GM12872 (cell line): ENCODE data around the gene TRAF6.

Experiments used
- TF ChIP-seq, protein P1 (sequence below): IDR thresholded peaks from 3 replicates; pipeline ENCODE4 v1.5.1; 2011; ENCODE audit warnings: low read depth, mild to moderate bottlenecking, low read length, moderate library complexity; ENCODE audit not compliant: insufficient read depth

The TRAF6 gene

DNA sequence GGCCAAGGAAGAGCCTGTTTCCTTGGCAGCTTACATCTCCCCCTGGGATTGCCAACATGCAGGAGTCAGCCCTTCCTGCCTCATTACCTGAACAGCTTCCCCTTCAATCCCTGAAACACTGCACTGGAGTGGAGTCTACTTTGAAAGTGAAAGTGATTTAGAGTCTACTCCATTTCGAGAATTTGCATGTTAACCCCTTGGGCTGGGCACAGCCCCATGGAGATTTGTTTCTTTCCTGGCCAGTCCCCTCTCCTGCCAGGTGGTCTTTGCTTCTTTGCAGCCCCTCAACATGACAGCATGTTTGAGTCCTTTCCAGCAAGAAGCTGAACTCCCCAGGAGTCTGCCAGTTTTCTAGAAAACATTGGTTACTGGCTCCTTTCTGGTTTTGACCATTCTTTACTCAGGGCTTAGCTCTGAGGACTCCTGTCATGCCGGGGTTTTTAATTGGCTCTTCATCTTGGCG is 59.9 kb downstream of the TRAF6 start:
- TF ChIP-seq, protein P1, sequence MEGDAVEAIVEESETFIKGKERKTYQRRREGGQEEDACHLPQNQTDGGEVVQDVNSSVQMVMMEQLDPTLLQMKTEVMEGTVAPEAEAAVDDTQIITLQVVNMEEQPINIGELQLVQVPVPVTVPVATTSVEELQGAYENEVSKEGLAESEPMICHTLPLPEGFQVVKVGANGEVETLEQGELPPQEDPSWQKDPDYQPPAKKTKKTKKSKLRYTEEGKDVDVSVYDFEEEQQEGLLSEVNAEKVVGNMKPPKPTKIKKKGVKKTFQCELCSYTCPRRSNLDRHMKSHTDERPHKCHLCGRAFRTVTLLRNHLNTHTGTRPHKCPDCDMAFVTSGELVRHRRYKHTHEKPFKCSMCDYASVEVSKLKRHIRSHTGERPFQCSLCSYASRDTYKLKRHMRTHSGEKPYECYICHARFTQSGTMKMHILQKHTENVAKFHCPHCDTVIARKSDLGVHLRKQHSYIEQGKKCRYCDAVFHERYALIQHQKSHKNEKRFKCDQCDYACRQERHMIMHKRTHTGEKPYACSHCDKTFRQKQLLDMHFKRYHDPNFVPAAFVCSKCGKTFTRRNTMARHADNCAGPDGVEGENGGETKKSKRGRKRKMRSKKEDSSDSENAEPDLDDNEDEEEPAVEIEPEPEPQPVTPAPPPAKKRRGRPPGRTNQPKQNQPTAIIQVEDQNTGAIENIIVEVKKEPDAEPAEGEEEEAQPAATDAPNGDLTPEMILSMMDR, result no peak

DNA sequence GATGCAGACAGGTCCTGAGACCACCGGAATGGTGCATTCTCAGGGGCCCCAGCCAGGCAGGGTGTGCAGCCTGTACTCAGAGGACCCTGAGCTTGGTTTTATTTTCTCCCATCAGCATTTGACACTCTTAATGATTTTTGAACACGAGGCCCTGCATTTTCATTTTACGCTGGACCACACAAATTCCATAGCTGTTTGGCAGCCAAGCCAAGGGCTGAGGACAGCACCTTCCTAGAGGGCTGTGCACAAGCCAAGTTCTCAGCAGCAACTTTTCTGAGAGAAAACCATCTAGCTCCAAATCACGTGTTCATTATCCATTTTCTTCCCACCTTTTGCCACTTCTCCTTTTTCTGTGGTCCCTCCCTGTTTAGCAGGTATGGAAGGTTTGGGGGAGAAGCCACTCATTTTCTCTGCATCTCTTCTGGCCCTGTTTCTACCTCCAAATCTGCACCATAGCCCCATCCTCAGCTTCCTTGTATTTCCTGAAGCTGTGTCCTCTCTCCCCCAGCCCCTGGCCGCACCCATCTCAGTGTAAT is 60.4 kb downstream of the TRAF6 start:
- TF ChIP-seq, protein P1, result no peak

DNA sequence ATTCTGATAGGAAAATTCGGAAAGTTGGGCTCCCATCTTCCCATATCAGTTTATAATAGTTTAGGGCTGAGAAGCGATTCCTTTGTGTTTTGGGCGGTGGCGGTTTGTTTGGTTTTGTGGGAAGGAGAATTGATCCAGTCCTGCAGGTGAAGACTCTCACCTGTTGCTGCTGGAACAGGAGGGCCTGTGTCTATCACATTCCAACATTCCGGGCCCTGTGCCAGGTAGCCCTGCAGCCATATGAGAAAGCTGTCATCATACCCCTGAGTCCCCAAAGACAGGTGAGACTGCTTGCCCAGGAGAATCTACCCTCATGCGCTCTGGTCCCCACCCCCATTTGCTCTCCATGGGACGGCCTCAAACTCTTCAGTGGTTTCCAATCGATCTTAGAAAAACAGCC is 62.1 kb downstream of the TRAF6 start:
- TF ChIP-seq, protein P1, result no peak

DNA sequence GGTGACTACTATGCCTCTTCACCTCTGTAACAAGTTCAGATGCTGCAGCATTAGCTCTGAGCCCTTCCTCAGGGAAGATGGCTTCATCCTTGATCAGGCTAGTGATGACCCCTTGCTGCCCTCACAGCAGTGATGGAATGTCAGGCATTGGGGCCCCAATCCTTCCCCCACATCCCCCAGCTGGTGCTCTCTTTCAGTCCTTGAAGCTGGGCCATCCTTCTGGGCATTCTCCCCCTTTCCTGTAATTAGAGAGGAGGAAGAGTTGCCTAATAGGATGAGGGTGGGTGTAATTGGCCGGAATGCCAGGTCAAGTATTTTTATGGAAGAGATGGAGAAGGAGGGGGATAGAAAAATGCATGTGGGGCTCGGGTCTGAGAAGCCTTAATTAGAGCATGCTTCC is 62.6 kb downstream of the TRAF6 start:
- TF ChIP-seq, protein P1, result no peak

DNA sequence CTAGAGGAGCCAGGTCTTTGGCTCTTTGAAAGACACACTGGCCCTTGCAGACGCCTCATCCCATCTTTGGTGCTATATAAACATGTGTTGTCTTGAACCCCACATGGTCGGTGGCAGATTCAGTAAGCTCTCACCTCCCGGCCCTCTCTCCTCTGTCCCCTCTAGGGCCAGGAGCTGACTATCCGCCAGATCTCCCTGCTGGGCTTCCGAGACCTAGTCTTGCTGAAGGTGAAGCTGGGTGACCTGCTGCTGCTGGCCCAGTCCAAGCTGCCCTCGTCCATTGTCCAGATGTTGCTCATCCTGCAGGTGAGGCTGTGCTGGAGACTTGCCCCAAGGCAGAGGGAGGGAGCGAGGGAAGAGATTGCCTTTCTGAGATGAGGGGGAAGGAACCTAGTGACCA is 63.9 kb downstream of the TRAF6 start:
- TF ChIP-seq, protein P1, result no peak

DNA sequence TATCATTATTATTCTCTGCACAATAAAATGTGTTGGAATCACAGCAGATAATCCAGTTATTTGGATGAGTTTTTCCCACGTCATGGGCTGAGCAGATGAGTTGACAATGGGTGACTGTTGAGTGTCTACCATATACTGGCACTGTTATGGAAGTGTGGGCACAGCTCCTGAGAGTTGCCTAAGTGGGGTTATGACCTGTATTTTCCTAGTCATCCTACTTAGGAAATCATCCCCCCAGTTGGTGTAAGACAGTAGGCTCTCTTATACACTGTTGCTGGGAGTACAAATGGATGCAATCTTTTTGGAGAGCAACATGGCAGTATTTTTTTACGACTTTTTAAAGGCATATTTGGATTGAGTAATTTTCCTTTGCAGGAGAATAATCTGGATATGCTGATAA is 66.4 kb downstream of the TRAF6 start:
- TF ChIP-seq, protein P1, result no peak

DNA sequence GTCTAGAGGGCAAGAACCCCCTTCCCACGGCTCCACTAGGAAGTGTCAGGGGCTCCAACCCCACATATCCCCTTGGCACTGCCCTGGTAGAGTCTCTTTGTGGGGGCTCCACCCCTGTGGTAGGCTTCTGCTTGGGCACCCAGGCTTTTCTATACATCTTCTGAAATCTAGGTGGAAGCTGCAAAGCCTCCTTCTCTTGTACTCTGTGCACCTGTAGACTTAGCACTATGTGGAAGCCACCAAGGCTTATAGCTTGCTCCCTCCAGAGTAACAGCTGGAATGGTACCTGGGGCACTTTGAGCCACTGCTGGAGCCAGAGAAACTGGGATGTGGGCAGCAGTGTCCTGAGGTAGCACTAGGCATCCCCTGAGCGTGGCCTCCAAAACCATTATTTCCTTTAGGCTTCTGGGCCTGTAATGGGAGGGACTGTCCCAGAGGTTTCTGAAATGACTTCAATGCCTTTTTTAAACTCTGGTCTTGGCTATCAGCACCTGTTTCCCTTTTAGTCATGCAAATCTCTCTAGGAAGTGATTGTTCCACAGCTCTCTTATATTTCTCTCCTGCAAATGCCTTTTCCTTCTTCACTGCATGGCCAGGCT is 68.4 kb downstream of the TRAF6 start:
- TF ChIP-seq, protein P1, result no peak
